ENCODE measurements around the gene ADCY6. TPM values are rescaled to one million over a fixed set of nuclear protein-coding genes. Genes with fewer than 3 reads are reported as not detected.

The ADCY6 gene
- total and polyA plus RNA-seq, 2 donors (not counting 3 experiments of a cell fraction or from before 2014, with no cell fraction given) = 37.0 to 46.2 TPM

GRCh38 chr12:48775991-48776649 is 12.8 kb downstream of the ADCY6 start:
- dilution Hi-C loops (cut with MboI; ENCODE audit: extremely low pct_ligation_motif_present, low sequenced_read_pairs) (no loop called here), intact Hi-C loops (cut with micrococcal nuclease) (no loop called here)
- CTCF ChIA-PET = interaction anchor here (1.0 kb wide), 1 partner anchor 20 kb away, joined by 3 read pairs; no protein-coding TSS in a partner anchor
- Histone ChIP-seq H3K79me2 (ENCODE audit: control insufficient read depth, insufficient read depth, low read length) (no peaks in the 10 kb centered on the region), H3K4me2 (ENCODE audit: insufficient read depth, low read length) (no peak overlapping the region), H3K36me3 (ENCODE audit: control insufficient read depth in 2 of 2, extremely low read depth in 1 of 2, insufficient read depth in 2 of 2, low read length in 2 of 2) (peaks cover 14 to 51% of the 10 kb centered on the region in 2 experiments), H3K27ac (ENCODE audit: insufficient read depth, low read depth, low read length) (no peak overlapping the region), H3K9me3 (replicated peaks; ENCODE audit: control insufficient read depth, insufficient read depth, low read length) (no peaks in the 10 kb centered on the region), H3K27me3 (ENCODE audit: control insufficient read depth in 2 of 2, insufficient read depth in 2 of 2, low read length in 2 of 2) (no peaks in the 10 kb centered on the region), H2AFZ (ENCODE audit: low read depth, low read length) (no peak overlapping the region), H4K20me1 (replicated peaks; ENCODE audit: control insufficient read depth, extremely low read depth, insufficient read depth, low read length) (no peaks in the 10 kb centered on the region), H3K9ac (replicated peaks; ENCODE audit: extremely low read depth, insufficient read depth, low read length) (no peak overlapping the region), H3K4me3 (replicated peaks in 1 of 3; ENCODE audit: insufficient read depth in 1 of 3, low read depth in 1 of 3, low read length in 3 of 3) (no peak overlapping the region), H3K9me1 (replicated peaks; ENCODE audit: control insufficient read depth, extremely low read depth, insufficient read depth, low read length) (no peaks in the 10 kb centered on the region), H3K4me1 (ENCODE audit: control insufficient read depth, extremely low read depth, insufficient read depth, low read length) (peaks cover 16% of the 10 kb centered on the region)
- no TSS peak for BruUV-seq (replicated peaks)
- POLR2A ChIA-PET = no interaction called here
- no peak for TF ChIP-seq POLR2AphosphoS5 (IDR thresholded peaks at IDR 0.05; ENCODE audit: insufficient read depth, low read depth, low read length)
- no peak for TF ChIP-seq CTCF (IDR thresholded peaks at IDR 0.05; ENCODE audit: extremely low read depth in 1 of 2, insufficient read depth in 1 of 2, low read depth in 1 of 2, low read length in 2 of 2)
- TF ChIP-seq MAX (IDR thresholded peaks at IDR 0.05; ENCODE audit: insufficient read depth, insufficient read length) = no peak
- no peak for TF ChIP-seq FOS (IDR thresholded peaks at IDR 0.05; ENCODE audit: borderline replicate concordance, insufficient read depth, low read length)
- TF ChIP-seq JUN (IDR thresholded peaks at IDR 0.05; ENCODE audit: borderline replicate concordance, insufficient read depth, insufficient read length, low read depth) = no peak
- FAIRE-seq (no peak), DNase-seq (ENCODE audit: low read depth, low spot score) (no peak)
